Fibroblast of lung (primary cell): ENCODE measurements around the gene ZNF695. TPM values are rescaled to one million over a fixed set of nuclear protein-coding genes. Genes with fewer than 3 reads are reported as not detected.

Experiments used
- DNase-seq, 2 donors: peaks; one replicate each; pipeline versions ENCODE4 v3.0.0 to v3.0.0-alpha.2; 2010; ENCODE audit warnings: low read depth in 2 of 2
- H2AFZ ChIP-seq: 2 replicates; pipeline ENCODE4 v1.5.1; 2012; ENCODE audit warnings: low read length, control low read depth, inconsistent platforms
- H3K27ac ChIP-seq: 2 replicates; pipeline ENCODE4 v1.5.1; 2011; ENCODE audit warnings: low read length, control low read depth; ENCODE audit not compliant: insufficient read depth
- H3K27me3 ChIP-seq: 2 replicates; pipeline ENCODE4 v1.5.1; 2011; ENCODE audit warnings: mild to moderate bottlenecking, low read length; ENCODE audit not compliant: control insufficient read depth, insufficient read depth
- H3K36me3 ChIP-seq: 2 replicates; pipeline ENCODE4 v1.5.1; 2011; ENCODE audit warnings: low read length; ENCODE audit not compliant: control insufficient read depth, insufficient read depth
- H3K4me1 ChIP-seq: 2 replicates; pipeline ENCODE4 v1.5.1; 2011; ENCODE audit warnings: low read length; ENCODE audit not compliant: control insufficient read depth, insufficient read depth; ENCODE audit errors: extremely low read depth
- H3K4me2 ChIP-seq: 2 replicates; pipeline ENCODE4 v1.5.1; 2011; ENCODE audit warnings: low read length, control low read depth; ENCODE audit not compliant: insufficient read depth; ENCODE audit errors: extremely low read depth
- H3K4me3 ChIP-seq, 4 experiments: fragments of 200-600 bp in 1 of 4; sonication (generic) in 1 of 4; replicated peaks in 1 of 4; 2 replicates each; pipeline ENCODE4 v1.5.1; 2011 to 2016; ENCODE audit warnings: low read length in 4 of 4, low read depth in 3 of 4, mild to moderate bottlenecking in 3 of 4, control low read depth in 2 of 4, inconsistent platforms in 1 of 4, mixed read lengths in 1 of 4; ENCODE audit not compliant: insufficient read depth in 1 of 4; ENCODE audit errors: control extremely low read depth in 1 of 4
- H3K79me2 ChIP-seq: 2 replicates; pipeline ENCODE4 v1.5.1; 2012; ENCODE audit warnings: mild to moderate bottlenecking, low read length, inconsistent platforms; ENCODE audit not compliant: control insufficient read depth, insufficient read depth
- H3K9ac ChIP-seq: 2 replicates; pipeline ENCODE4 v1.5.1; 2011; ENCODE audit warnings: mild to moderate bottlenecking, low read length, control low read depth; ENCODE audit not compliant: insufficient read depth
- H3K9me3 ChIP-seq: 2 replicates; pipeline ENCODE4 v1.5.1; 2012; ENCODE audit warnings: low read depth, low read length; ENCODE audit not compliant: control insufficient read depth, insufficient read depth
- H4K20me1 ChIP-seq: 2 replicates; pipeline ENCODE4 v1.5.1; 2011; ENCODE audit warnings: low read length; ENCODE audit not compliant: control insufficient read depth, insufficient read depth; ENCODE audit errors: extremely low read depth
- CTCF ChIP-seq, 2 donors: IDR thresholded peaks in 1 of 2; conservative IDR thresholded peaks in 1 of 2; 1 replicate in 1 of 2; 2 replicates in 1 of 2; pipeline ENCODE4 v1.5.1; 2011 to 2012; ENCODE audit warnings: low read length in 2 of 2, control low read depth in 1 of 2, inconsistent platforms in 1 of 2, low read depth in 1 of 2, mild to moderate bottlenecking in 1 of 2
- EZH2 ChIP-seq: IDR thresholded peaks from 2 replicates; pipeline ENCODE4 v1.5.1; 2012; ENCODE audit warnings: low read length, control low read depth, mild to moderate bottlenecking; ENCODE audit errors: missing control alignments
- polyA plus RNA-seq, 2 donors: library from polyadenylated mRNA; depleted of rRNA in 1 of 2; stranded (reverse) in 1 of 2; unstranded in 1 of 2; fragments of >200 nt; gene quantifications; 2 replicates each; pipeline ENCODE4 v1.2.1, GENCODE V29; 2011 to 2012; ENCODE audit warnings: missing spikeins in 1 of 2
- total RNA-seq: library from RNA; depleted of rRNA; stranded (reverse); fragments of >200 nt; gene quantifications from 2 replicates; pipeline ENCODE4 v1.2.1, GENCODE V29; 2014

ZNF695 gene
- total and polyA plus RNA-seq, 2 donors (not counting 1 experiment from before 2014, with no cell fraction given): 0.61 to 2.6 TPM

- Histone ChIP-seq H3K4me1 (no peaks in the 10 kb centered on the region), H3K36me3 (no peaks in the 10 kb centered on the region), H3K4me2 (no peak overlapping the region), H3K79me2 (no peaks in the 10 kb centered on the region), H3K27ac (no peak overlapping the region), H3K9ac (no peak overlapping the region), H2AFZ (no peak overlapping the region), H3K27me3 (no peaks in the 10 kb centered on the region), H4K20me1 (no peaks in the 10 kb centered on the region), H3K4me3 (no peak overlapping the region), H3K9me3 (no peaks in the 10 kb centered on the region)
- no peak for DNase-seq
- TF ChIP-seq EZH2 (no peak), CTCF (conservative IDR thresholded peaks at IDR 0.05 in 1 of 2, IDR thresholded peaks at IDR 0.05 in 1 of 2; ENCODE audit: low read depth in 1 of 2, low read length in 2 of 2) (no peak)
Observed at GRCh38 chr1:246987083-246987690, 20.7 kb downstream of the ZNF695 start.

- H3K27ac ChIP-seq: no peak overlapping the region
- H3K4me1 ChIP-seq: no peaks in the 10 kb centered on the region
- no peaks in the 10 kb centered on the region for H3K9me3 ChIP-seq
- no peaks in the 10 kb centered on the region for H3K27me3 ChIP-seq
- H4K20me1 ChIP-seq: no peaks in the 10 kb centered on the region
- H3K9ac ChIP-seq: no peak overlapping the region
- no peak for DNase-seq
- no peak overlapping the region for H3K4me3 ChIP-seq
- H3K36me3 ChIP-seq: no peaks in the 10 kb centered on the region
- no peak overlapping the region for H2AFZ ChIP-seq
- H3K79me2 ChIP-seq: no peaks in the 10 kb centered on the region
- no peak overlapping the region for H3K4me2 ChIP-seq
- no peak for TF ChIP-seq CTCF (conservative IDR thresholded peaks at IDR 0.05 in 1 of 2, IDR thresholded peaks at IDR 0.05 in 1 of 2; ENCODE audit: low read depth in 1 of 2, low read length in 2 of 2)
- no peak for TF ChIP-seq EZH2
Observed at GRCh38 chr1:246978785-246979184, 29.1 kb downstream of the ZNF695 start.

GRCh38 chr1:246978281-246978680 is 29.6 kb downstream of the ZNF695 start:
- H2AFZ ChIP-seq: no peak overlapping the region
- H3K36me3 ChIP-seq: no peaks in the 10 kb centered on the region
- no peak overlapping the region for H3K9ac ChIP-seq
- no peaks in the 10 kb centered on the region for H4K20me1 ChIP-seq
- H3K4me2 ChIP-seq: no peak overlapping the region
- H3K4me3 ChIP-seq: no peak overlapping the region
- no peak overlapping the region for H3K27ac ChIP-seq
- no peaks in the 10 kb centered on the region for H3K4me1 ChIP-seq
- no peaks in the 10 kb centered on the region for H3K27me3 ChIP-seq
- TF ChIP-seq CTCF (conservative IDR thresholded peaks at IDR 0.05 in 1 of 2, IDR thresholded peaks at IDR 0.05 in 1 of 2; ENCODE audit: low read depth in 1 of 2, low read length in 2 of 2): no peak
- TF ChIP-seq EZH2: no peak
- H3K9me3 ChIP-seq: no peaks in the 10 kb centered on the region
- DNase-seq: no peak
- no peaks in the 10 kb centered on the region for H3K79me2 ChIP-seq
